Retinal pigment epithelial cell (primary cell): Measurements from ENCODE around the gene CRKL.

Source experiments
- DNase-seq: peaks from one replicate; pipeline ENCODE4 v3.0.0-alpha.2; 2010; ENCODE audit warnings: low read depth
- H3K4me3 ChIP-seq: 2 replicates; pipeline ENCODE4 v1.5.1; 2011; ENCODE audit warnings: mild to moderate bottlenecking, low read length, control low read depth, moderate library complexity
- TF ChIP-seq, protein P1 (sequence below): conservative IDR thresholded peaks from 2 replicates; pipeline ENCODE4 v1.5.1; 2011; ENCODE audit warnings: low read depth, low read length, control low read depth, inconsistent platforms

The CRKL gene

GRCh38 chr22:20951151-20951931, 34.1 kb downstream of the CRKL start:
- TF ChIP-seq, protein P1, sequence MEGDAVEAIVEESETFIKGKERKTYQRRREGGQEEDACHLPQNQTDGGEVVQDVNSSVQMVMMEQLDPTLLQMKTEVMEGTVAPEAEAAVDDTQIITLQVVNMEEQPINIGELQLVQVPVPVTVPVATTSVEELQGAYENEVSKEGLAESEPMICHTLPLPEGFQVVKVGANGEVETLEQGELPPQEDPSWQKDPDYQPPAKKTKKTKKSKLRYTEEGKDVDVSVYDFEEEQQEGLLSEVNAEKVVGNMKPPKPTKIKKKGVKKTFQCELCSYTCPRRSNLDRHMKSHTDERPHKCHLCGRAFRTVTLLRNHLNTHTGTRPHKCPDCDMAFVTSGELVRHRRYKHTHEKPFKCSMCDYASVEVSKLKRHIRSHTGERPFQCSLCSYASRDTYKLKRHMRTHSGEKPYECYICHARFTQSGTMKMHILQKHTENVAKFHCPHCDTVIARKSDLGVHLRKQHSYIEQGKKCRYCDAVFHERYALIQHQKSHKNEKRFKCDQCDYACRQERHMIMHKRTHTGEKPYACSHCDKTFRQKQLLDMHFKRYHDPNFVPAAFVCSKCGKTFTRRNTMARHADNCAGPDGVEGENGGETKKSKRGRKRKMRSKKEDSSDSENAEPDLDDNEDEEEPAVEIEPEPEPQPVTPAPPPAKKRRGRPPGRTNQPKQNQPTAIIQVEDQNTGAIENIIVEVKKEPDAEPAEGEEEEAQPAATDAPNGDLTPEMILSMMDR, result no peak
- DNase-seq, result no peak
- no peak overlapping the region for H3K4me3 ChIP-seq

DNA sequence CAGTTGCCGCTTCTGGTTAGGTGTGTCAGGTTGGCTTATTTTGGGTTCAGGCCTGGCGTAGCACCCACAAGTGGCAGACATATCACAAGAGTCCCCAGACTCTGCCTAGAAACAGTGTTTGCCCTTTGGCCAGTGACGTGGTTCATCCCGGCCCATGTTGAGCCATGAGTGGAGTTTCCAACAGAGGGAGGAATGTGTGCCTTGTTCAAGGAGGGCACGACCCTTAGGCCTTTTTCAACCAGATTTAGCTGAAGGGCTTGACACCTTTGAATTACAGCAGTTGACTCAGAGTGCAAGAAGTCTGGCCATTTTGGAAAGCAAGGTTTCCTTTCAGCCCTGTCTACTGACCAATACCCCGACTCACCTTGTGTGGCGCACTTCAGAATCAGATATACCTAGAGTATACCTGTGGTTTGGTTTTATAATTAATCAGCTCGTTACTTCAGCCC, 34.7 kb downstream of the CRKL start:
- DNase-seq, result no peak
- no peak overlapping the region for H3K4me3 ChIP-seq
- TF ChIP-seq, protein P1, result no peak

DNA sequence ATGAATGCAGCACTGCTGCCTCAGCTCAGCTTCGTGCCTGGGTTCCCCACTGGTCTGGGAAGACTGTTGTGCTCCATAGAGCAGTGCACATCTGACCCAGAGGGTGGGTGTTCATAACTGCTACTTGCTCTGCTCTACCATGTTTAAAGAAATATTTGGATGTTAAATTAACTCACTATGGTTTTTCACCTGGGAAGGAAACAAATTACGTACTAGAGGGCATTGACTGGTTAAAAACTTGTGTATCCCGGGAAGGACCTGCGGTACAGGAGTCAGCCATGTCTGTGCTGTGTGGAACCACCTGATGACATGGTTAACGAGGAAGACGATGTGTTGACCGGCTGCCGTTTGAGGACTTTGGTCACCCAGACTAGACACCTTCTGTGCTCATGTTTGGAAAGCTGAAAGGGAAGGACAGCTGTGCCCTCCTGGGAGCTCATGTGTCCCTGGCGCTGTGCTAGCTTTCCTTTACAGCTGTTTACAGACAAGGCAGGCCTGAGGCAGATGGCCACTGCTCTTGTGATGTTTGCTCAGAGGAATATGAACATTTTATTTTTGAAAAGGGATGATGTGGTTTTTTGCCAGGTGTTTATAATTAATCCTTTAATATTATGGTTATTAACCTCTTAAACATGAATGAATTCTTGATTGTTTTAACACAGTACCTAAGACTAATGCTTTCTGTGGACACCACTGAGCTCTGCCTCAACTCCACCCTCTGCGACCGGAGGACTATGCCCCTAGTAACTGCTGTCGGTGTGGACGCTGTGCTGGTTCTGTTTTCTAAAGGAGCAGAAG, 35.5 kb downstream of the CRKL start:
- TF ChIP-seq, protein P1, result no peak
- no peak overlapping the region for H3K4me3 ChIP-seq
- DNase-seq, result no peak

- H3K4me3 ChIP-seq, result no peak overlapping the region
- DNase-seq, result no peak
- TF ChIP-seq, protein P1, result no peak
These were observed 36.1 kb downstream of the CRKL start for GRCh38 chr22:20953342-20953608.

- TF ChIP-seq, protein P1, result no peak
- H3K4me3 ChIP-seq, result no peak overlapping the region
- no peak for DNase-seq
These were observed 36.7 kb downstream of the CRKL start for GRCh38 chr22:20953668-20954500.

- TF ChIP-seq, protein P1, result no peak
- no peak overlapping the region for H3K4me3 ChIP-seq
- DNase-seq, result no peak
These were observed 38.3 kb downstream of the CRKL start for GRCh38 chr22:20955548-20955947.
